Measurements from ENCODE around the gene NRXN2. TPM values are rescaled to one million over a fixed set of nuclear protein-coding genes. Genes with fewer than 3 reads are reported as not detected.
"Not testable (repeated sequence)": the region's sequence is repeated elsewhere in the genome, so short reads cannot be mapped to it uniquely, and the experiment has no call there.

NRXN2 gene
- total RNA-seq, 1 donor from 2014 or later: not detected

DNA sequence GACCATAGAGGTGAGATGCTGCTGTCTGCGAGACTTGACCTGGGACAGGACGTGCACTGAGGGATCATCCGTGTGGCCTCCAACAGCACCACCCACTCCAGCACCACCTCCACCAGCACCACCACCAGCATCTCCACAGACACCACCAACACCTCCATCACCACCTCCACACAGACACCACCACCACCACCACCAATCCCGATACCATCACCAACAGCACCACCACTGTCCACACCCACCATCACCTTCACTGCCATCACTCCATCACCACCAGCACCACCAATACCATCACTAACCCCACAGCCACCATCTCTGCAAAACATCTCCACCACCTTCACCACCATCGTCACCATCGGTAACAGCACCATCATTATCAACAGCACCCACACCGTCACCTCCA is 158.6 kb downstream of the NRXN2 start:
- FAIRE-seq: no peak

GRCh38 chr11:64563966-64564365 is 159.0 kb downstream of the NRXN2 start:
- peaks cover 4% of the 10 kb centered on the region for H3K27me3 ChIP-seq (ENCODE audit: control insufficient read depth, insufficient read depth, low read length)
- TF ChIP-seq, protein P1, sequence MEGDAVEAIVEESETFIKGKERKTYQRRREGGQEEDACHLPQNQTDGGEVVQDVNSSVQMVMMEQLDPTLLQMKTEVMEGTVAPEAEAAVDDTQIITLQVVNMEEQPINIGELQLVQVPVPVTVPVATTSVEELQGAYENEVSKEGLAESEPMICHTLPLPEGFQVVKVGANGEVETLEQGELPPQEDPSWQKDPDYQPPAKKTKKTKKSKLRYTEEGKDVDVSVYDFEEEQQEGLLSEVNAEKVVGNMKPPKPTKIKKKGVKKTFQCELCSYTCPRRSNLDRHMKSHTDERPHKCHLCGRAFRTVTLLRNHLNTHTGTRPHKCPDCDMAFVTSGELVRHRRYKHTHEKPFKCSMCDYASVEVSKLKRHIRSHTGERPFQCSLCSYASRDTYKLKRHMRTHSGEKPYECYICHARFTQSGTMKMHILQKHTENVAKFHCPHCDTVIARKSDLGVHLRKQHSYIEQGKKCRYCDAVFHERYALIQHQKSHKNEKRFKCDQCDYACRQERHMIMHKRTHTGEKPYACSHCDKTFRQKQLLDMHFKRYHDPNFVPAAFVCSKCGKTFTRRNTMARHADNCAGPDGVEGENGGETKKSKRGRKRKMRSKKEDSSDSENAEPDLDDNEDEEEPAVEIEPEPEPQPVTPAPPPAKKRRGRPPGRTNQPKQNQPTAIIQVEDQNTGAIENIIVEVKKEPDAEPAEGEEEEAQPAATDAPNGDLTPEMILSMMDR (IDR thresholded peaks at IDR 0.05; ENCODE audit: insufficient read depth, low read length, severe bottlenecking): no peak
- no peaks in the 10 kb centered on the region for H3K36me3 ChIP-seq (ENCODE audit: control insufficient read depth, insufficient read depth, low read length)
- H3K4me3 ChIP-seq (ENCODE audit: low read depth, low read length): no peak overlapping the region
- DNase-seq (ENCODE audit: low read depth) (no peak), FAIRE-seq (no peak)

More for the DNA sequence above, 158.6 kb downstream of the NRXN2 start:
- H3K27me3 ChIP-seq (ENCODE audit: control insufficient read depth, insufficient read depth, low read length): peaks cover 4% of the 10 kb centered on the region
- no peak for DNase-seq (ENCODE audit: low read depth)
- no peak overlapping the region for H3K4me3 ChIP-seq (ENCODE audit: low read depth, low read length)
- H3K36me3 ChIP-seq (ENCODE audit: control insufficient read depth, insufficient read depth, low read length): no peaks in the 10 kb centered on the region
- TF ChIP-seq, protein P1 (IDR thresholded peaks at IDR 0.05; ENCODE audit: insufficient read depth, low read length, severe bottlenecking): no peak

GRCh38 chr11:64562723-64563351 is 160.2 kb downstream of the NRXN2 start:
- DNase-seq (ENCODE audit: low read depth) (no peak), FAIRE-seq (no peak)
- no peaks in the 10 kb centered on the region for H3K36me3 ChIP-seq (ENCODE audit: control insufficient read depth, insufficient read depth, low read length)
- H3K4me3 ChIP-seq (ENCODE audit: low read depth, low read length): no peak overlapping the region
- TF ChIP-seq, protein P1 (IDR thresholded peaks at IDR 0.05; ENCODE audit: insufficient read depth, low read length, severe bottlenecking): no peak
- peaks cover 4% of the 10 kb centered on the region for H3K27me3 ChIP-seq (ENCODE audit: control insufficient read depth, insufficient read depth, low read length)

DNA sequence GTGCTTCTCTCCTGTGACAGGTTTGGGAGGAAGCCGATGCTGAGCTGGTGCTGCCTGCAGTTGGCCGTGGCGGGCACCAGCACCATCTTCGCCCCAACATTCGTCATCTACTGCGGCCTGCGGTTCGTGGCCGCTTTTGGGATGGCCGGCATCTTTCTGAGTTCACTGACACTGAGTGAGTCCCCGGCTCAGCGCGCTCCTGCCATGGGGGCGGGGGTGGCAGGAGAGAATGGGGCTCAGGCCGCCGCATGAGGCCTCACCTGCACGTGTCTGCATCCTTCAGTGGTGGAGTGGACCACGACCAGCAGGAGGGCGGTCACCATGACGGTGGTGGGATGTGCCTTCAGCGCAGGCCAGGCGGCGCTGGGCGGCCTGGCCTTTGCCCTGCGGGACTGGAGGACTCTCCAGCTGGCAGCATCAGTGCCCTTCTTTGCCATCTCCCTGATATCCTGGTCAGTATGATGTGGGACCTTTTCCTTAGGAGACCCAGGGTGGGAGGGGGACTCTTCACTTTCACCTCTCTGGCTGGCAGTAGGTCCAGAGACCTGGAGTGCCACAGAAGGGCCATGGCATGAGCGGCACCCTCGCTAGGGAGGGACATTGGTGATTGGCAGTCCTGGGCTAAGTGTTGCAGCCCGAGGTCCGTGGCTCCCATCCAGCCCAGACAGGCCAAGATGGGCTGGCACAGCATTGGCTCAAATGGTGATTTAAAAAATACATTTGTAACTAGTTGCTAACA is 160.8 kb downstream of the NRXN2 start:
- Histone ChIP-seq H3K4me3 (ENCODE audit: low read depth, low read length) (no peak overlapping the region), H3K27me3 (ENCODE audit: control insufficient read depth, insufficient read depth, low read length) (peaks cover 4% of the 10 kb centered on the region), H3K36me3 (ENCODE audit: control insufficient read depth, insufficient read depth, low read length) (no peaks in the 10 kb centered on the region)
- FAIRE-seq (no peak), DNase-seq (ENCODE audit: low read depth) (no peak)
- TF ChIP-seq, protein P1 (IDR thresholded peaks at IDR 0.05; ENCODE audit: insufficient read depth, low read length, severe bottlenecking): no peak

DNA sequence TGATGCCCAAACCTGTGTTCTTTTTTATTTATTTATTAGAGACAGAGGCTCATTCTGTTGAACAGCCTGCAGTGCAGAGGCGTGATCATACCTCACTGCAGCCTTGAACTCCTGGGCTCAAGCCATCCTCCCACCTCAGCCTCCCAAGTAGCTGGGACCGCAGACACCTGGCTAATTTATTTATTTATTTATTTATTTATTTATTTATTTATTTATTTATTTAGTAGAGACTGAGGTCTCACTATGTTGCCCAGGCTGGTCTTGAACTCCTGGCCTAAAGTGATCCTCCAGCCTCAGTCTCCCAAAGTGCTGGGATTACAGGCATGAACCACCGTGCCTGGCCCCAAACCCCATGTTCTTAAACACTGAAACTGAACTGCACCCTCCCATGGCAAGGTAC is 161.6 kb downstream of the NRXN2 start:
- H3K4me3 ChIP-seq (ENCODE audit: low read depth, low read length); H3K36me3 ChIP-seq (ENCODE audit: control insufficient read depth, insufficient read depth, low read length); H3K27me3 ChIP-seq (ENCODE audit: control insufficient read depth, insufficient read depth, low read length); FAIRE-seq; DNase-seq (ENCODE audit: low read depth): not testable (repeated sequence)

- no peaks in the 10 kb centered on the region for H3K36me3 ChIP-seq (ENCODE audit: control insufficient read depth, insufficient read depth, low read length)
- DNase-seq (ENCODE audit: low read depth) (no peak), FAIRE-seq (no peak)
- no peak overlapping the region for H3K4me3 ChIP-seq (ENCODE audit: low read depth, low read length)
- TF ChIP-seq, protein P1 (IDR thresholded peaks at IDR 0.05; ENCODE audit: insufficient read depth, low read length, severe bottlenecking): no peak
- H3K27me3 ChIP-seq (ENCODE audit: control insufficient read depth, insufficient read depth, low read length): peaks cover 4% of the 10 kb centered on the region
These were observed 162.1 kb downstream of the NRXN2 start for GRCh38 chr11:64560941-64561340.

All from bronchial epithelial cell (primary cell).